Skin of body (tissue), 2 donors: Measurements from ENCODE around the gene CCDC146. TPM values are rescaled to one million over a fixed set of nuclear protein-coding genes. Genes with fewer than 3 reads are reported as not detected.
"Not testable (repeated sequence)": the region's sequence is repeated elsewhere in the genome, so short reads cannot be mapped to it uniquely, and the experiment has no call there.

ENCODE experiments used
- DNase-seq: peaks from one replicate; lab custom pipeline; 2025; lab: John Stamatoyannopoulos, UW
- total RNA-seq: library from RNA; depleted of rRNA; stranded (reverse); fragments of >200 nt; gene quantifications from one replicate; pipeline ENCODE4 v1.2.3, GENCODE V29; 2014

CCDC146 gene
- total RNA-seq, 1 donor from 2014 or later = 18.2 TPM

DNA sequence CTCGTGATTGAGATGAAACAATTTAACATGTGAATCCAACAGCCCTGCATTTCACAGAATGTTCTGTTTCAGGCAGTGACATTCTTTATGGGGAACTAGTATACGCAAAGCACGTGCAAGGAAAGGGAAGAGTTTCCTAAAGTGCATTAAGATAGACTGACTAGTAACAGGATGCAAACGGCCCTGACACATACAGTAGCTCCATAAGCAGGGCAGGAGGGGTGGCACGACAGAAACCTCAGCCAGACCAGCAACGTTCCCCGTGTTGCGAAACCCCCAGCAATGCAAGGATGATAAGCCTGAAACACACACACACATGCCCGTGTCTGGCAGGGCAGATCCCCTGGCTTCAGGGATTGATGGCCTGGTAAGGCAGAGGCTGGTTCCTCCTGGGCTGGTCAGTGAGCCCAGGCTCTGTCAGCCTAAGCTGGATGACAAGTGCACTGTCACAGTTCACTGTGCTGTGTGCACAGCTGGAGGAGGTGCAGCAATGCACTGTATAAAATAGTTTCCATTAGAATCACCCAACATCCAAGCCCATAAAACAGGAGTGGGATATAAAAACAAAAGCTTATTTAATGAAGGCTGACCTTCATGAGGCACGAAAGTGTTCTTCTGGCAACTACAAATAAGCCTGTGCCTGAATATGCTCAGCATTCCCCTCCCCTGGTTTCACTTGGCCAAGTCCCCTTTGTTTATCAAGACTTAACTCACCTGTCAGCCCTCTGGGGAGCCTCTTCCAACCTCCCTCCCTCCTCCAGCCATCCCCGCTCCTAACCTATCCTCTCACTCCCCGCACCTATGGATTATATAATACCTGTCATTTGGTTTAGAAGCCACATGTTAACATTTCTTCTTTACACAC, 204.9 kb downstream of the CCDC146 start:
- no peak for DNase-seq

GRCh38 chr7:77327932-77328628, 205.7 kb downstream of the CCDC146 start:
- DNase-seq = no peak

GRCh38 chr7:77328669-77329068, 206.3 kb downstream of the CCDC146 start:
- no peak for DNase-seq

- no peak for DNase-seq
Observed at GRCh38 chr7:77329466-77330168, 207.2 kb downstream of the CCDC146 start.

GRCh38 chr7:77330169-77330882, 207.9 kb downstream of the CCDC146 start:
- no peak for DNase-seq

- DNase-seq = peak; percentile 92
Observed at GRCh38 chr7:77331938-77332695, 209.7 kb downstream of the CCDC146 start.

DNA sequence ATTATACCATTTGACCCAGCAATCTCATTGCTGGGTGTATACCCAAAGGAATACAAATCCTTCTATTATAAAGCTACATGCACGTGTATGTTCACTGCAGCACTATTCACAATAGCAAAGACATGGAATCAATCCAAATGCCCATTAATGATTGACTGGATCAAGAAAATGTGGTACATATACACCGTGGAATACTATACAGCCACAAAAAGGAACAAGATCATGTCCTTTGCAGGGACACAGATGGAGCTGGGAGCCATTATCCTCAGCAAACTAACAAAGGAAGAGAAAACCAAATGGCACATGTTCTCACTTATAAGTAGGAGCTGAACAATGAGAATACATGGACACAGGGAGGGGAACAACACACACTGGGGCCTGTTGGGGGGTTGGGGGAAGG, 211.6 kb downstream of the CCDC146 start:
- DNase-seq = not testable (repeated sequence)

GRCh38 chr7:77335581-77335980, 213.2 kb downstream of the CCDC146 start:
- DNase-seq = peak; percentile 75

GRCh38 chr7:77337456-77337990, 215.1 kb downstream of the CCDC146 start:
- DNase-seq = no peak

DNA sequence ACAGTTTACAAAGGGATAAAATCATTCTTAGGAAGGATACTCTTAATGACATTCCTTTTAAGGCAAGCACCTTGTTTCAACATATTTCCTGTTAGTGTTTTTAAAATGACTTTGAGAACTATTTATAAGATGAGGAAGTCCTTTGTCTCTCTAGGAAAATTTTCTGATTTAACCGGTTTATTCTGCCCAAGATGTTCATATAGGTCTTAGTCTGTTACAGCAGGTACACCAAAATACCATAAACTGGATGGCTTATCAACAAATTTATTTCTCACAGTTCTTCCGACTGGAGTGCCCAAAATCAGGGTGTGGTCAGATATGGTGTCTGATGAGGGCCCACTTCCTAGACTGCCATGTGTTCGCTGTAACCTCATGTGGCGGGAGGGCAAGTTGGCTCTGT, 215.8 kb downstream of the CCDC146 start:
- DNase-seq = no peak

GRCh38 chr7:77338883-77339629, 216.6 kb downstream of the CCDC146 start:
- peak; percentile 66 for DNase-seq

DNA sequence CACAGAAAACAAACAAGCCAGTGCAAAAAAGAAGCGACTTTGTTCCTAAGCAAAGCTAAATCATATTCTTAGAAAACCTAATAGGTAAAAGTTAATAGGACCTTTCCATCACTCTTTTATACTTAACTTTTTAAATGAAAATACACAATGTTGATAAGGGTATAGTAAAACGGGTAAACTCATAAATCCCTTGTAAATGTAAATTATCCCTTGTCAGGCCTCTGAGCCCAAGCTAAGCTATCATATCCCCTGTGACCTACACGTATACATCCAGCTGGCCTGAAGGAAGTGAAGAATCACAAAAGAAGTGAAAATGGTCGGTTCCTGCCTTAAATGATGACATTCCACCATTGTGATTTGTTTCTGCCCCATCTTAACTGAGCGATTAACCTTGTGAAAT, 217.3 kb downstream of the CCDC146 start:
- no peak for DNase-seq

Other genes starting within 250 kb of the CCDC146 start
- gene SPDYE17, start 90.3 kb upstream of the CCDC146 start, total RNA-seq = not detected
- 0.59 TPM for gene SPDYE18, start 60.1 kb upstream of the CCDC146 start, total RNA-seq
- gene FGL2, start 77.2 kb downstream of the CCDC146 start, total RNA-seq = 29.5 TPM